ENCODE measurements around the gene CA11.

CA11 gene

DNA sequence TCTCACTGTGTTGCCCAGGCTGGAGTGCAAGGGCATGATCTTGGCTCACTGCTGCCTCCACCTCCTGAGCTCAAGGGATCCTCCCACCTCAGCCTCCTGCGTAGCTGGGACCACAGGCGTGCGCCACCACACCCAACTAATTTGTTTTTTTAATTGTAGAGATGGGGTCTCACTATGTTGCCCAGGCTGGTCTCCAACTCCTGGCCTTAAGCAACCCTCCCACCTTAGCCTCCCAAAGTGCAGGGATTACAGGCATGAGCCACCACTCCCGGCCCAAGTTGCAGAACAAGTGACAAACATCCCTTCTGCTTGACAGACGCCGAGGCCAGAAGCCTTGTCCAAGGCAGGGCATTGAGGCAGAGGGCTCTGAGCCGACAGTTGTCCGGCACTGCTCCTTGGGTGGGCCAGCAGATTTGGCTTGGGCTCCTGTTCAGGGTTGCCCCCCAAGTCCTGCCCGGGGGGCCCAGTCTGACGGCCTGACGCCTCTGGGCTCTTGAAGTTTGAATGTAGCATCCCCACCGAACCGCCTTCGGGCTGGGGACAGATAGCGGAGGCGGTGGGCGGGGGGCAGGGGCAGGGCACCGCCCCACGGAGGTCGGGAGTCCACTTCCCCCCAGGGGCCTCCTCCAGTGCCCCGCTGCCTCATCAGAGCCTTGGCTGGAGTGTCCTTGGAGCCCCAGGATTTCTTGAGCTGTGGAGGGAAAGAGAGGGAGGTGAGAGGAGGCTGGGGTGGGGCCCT is 45.1 kb downstream of the CA11 start:
- TF ChIP-seq, protein P1, sequence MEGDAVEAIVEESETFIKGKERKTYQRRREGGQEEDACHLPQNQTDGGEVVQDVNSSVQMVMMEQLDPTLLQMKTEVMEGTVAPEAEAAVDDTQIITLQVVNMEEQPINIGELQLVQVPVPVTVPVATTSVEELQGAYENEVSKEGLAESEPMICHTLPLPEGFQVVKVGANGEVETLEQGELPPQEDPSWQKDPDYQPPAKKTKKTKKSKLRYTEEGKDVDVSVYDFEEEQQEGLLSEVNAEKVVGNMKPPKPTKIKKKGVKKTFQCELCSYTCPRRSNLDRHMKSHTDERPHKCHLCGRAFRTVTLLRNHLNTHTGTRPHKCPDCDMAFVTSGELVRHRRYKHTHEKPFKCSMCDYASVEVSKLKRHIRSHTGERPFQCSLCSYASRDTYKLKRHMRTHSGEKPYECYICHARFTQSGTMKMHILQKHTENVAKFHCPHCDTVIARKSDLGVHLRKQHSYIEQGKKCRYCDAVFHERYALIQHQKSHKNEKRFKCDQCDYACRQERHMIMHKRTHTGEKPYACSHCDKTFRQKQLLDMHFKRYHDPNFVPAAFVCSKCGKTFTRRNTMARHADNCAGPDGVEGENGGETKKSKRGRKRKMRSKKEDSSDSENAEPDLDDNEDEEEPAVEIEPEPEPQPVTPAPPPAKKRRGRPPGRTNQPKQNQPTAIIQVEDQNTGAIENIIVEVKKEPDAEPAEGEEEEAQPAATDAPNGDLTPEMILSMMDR (IDR thresholded peaks at IDR 0.05; ENCODE audit: low read length, missing control alignments), result no peak
- H3K4me3 ChIP-seq (replicated peaks; ENCODE audit: low read depth, low read length), result no peak overlapping the region
- no peak for DNase-seq (ENCODE audit: low read depth)

DNA sequence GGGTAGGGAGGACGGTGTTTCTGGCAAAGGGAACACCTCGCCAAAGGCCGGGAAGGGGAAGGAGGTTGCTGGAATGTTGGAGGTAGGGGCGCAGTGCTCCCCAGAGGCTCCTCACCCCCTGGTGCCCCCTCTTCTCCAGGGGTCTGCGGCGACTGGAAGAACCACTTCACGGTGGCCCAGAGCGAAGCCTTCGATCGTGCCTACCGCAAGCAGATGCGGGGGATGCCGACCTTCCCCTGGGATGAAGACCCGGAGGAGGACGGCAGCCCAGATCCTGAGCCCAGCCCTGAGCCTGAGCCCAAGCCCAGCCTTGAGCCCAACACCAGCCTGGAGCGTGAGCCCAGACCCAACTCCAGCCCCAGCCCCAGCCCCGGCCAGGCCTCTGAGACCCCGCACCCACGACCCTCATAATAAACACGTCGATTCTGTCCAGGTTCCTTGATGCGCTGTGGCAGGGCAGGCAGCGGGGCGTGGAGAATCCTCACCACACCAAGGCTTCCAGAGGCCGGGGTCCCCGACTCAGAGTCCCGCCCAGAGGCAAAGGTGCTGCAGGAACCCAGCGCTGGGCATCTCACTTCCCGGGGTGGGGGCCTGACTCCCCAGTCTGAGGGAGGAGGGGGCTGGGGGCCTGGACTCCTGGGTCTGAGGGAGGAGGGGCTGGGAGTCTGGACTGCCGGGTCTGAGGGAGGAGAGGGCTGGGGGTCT is 46.8 kb downstream of the CA11 start:
- TF ChIP-seq, protein P1 (IDR thresholded peaks at IDR 0.05; ENCODE audit: low read length, missing control alignments), result no peak
- H3K4me3 ChIP-seq (replicated peaks; ENCODE audit: low read depth, low read length), result no peak overlapping the region
- DNase-seq (ENCODE audit: low read depth), result no peak

DNA sequence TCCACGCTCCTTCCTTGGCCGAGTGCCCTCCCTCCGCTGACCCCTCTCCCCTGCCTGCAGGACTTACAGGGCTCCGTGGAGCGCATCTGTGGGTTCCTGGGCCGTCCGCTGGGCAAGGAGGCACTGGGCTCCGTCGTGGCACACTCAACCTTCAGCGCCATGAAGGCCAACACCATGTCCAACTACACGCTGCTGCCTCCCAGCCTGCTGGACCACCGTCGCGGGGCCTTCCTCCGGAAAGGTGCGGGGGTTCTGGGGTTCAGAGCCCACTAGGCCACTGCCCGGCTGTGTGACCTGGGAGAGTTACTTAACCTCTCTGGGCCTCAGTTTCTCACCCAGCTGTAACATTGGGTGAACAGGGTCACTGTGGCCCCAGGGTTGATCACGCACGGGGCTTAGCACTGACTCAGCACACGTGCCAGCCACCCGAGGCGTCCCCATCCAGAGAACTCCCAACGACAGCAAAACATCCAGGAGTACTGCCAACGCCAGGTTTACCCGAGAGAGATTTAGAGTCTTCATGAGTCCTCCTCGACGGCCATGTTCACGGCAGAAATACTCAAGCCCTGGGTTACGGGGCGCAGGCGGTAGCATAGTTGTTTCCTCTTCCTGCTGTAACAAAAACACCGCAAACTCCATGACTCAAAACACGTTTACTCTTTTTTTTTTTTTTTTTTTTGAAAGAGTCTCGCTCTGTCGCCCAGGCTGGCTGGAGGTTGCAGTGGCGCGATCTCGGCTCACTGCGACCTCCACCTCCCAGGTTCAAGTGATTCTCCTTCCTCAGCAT is 49.1 kb downstream of the CA11 start:
- H3K4me3 ChIP-seq (replicated peaks; ENCODE audit: low read depth, low read length), result no peak overlapping the region
- DNase-seq (ENCODE audit: low read depth), result no peak
- TF ChIP-seq, protein P1 (IDR thresholded peaks at IDR 0.05; ENCODE audit: low read length, missing control alignments), result no peak

DNA sequence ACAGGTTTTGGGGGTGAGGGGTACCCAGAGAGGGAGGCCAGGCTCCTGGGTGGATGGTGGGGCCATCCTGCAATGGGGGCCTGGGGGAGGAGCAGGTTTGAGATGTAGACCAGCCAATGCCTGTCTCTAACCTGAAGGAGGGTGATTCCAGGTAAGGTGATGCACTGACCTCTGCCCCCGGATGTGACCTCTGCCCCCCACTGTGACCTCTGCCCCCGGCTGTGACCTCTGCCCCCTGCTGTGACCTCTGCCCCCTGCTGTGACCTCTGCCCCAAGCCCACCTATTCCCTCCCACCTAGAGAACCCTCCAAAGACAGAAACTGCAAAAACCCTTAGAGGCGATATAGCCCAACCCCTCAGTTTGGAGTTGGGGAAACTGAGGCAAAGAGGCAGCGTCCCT is 49.8 kb downstream of the CA11 start:
- no peak for DNase-seq (ENCODE audit: low read depth)
- TF ChIP-seq, protein P1 (IDR thresholded peaks at IDR 0.05; ENCODE audit: low read length, missing control alignments), result no peak
- no peak overlapping the region for H3K4me3 ChIP-seq (replicated peaks; ENCODE audit: low read depth, low read length)

DNA sequence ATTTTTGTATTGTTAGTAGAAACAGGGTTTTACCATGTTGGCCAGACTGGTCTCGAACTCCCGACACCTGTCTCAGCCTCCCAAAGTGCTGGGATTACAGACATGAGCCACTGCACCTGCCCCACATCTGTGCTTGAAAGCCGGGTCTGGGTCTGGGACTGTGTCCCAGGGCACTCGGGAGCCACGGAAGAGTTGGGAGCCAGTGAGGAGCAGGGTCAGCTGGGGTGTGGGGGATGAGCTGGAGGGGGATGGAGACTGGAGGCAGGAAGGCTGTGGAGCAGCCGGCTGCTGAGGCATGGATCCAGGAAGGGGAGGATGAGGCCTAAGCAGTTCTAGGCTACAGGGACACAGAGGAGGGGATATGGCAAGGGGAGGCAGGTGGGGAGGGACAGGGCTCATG is 50.2 kb downstream of the CA11 start:
- DNase-seq (ENCODE audit: low read depth), result no peak
- TF ChIP-seq, protein P1 (IDR thresholded peaks at IDR 0.05; ENCODE audit: low read length, missing control alignments), result no peak
- no peak overlapping the region for H3K4me3 ChIP-seq (replicated peaks; ENCODE audit: low read depth, low read length)

DNA sequence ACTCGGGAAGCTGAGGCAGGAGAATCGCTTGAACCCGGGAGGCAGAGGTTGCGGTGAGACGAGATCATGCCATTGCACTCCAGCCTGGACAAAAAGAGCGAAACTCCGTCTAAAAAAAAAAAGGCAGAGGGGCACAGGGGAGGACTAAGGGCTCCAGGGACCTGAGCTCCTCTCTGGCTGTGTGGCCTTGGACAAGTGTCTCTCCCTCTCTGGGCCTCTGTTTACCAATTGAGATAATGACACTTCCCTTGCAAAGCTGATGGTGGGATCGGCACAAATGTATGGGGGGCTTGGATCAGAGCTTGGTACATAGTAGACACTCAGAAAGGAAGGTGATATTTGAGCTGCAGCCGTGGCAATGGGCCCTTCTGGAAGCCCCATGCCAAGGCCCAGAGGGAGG is 50.8 kb downstream of the CA11 start:
- no peak for DNase-seq (ENCODE audit: low read depth)
- no peak overlapping the region for H3K4me3 ChIP-seq (replicated peaks; ENCODE audit: low read depth, low read length)
- TF ChIP-seq, protein P1 (IDR thresholded peaks at IDR 0.05; ENCODE audit: low read length, missing control alignments), result no peak

All from fibroblast of pulmonary artery (primary cell).